Thyroid gland (tissue), 4 donors: ENCODE measurements around the gene MUC6. TPM values are rescaled to one million over a fixed set of nuclear protein-coding genes. Genes with fewer than 3 reads are reported as not detected.

Experiments used
- DNase-seq, 2 donors: peaks; one replicate each; pipeline ENCODE4 v3.0.0-alpha.2; 2019
- H3K27ac ChIP-seq, 3 donors: fragments of 200-600 bp; sonication (generic); 1 replicate in 2 of 3; 2 replicates in 1 of 3; pipeline ENCODE4 v1.5.1; 2016 to 2019; ENCODE audit warnings: mild to moderate bottlenecking in 1 of 3, moderate library complexity in 1 of 3
- H3K27me3 ChIP-seq: fragments of 200-600 bp; sonication (generic); one replicate; pipeline ENCODE4 v1.5.1; 2019
- H3K36me3 ChIP-seq, 2 donors: fragments of 200-600 bp; sonication (generic); one replicate each; pipeline ENCODE4 v1.5.1; 2016 to 2019
- H3K4me1 ChIP-seq, 2 donors: fragments of 200-600 bp; sonication (generic); one replicate each; pipeline ENCODE4 v1.5.1; 2017 to 2019
- H3K4me3 ChIP-seq, 3 donors: fragments of 200-600 bp; sonication (generic); replicated peaks in 1 of 3; 1 replicate in 2 of 3; 2 replicates in 1 of 3; pipeline ENCODE4 v1.5.1; 2016; ENCODE audit warnings: mild to moderate bottlenecking in 1 of 3
- H3K9me3 ChIP-seq: fragments of 200-600 bp; sonication (generic); one replicate; pipeline ENCODE4 v1.5.1; 2017
- POLR2A ChIP-seq, 2 donors: fragments of 450-650 bp; IDR thresholded peaks; one replicate each; pipeline ENCODE4 v1.6.1; 2017; ENCODE audit warnings: antibody characterized with exemption in 2 of 2, mild to moderate bottlenecking in 2 of 2, moderate library complexity in 1 of 2
- WGBS, 2 donors: methylation state at CpG; one replicate each; pipeline ENCODE4 v1.1.5; 2017; 5-methylcytosine and 5-hydroxymethylcytosine counted together
- intact Hi-C: fragments of 100-400 bp; cut with DNase I; formaldehyde crosslinking; loops from one replicate; pipeline ENCODE4 v1.15.1; 2023
- total RNA-seq, 4 donors: library from RNA; depleted of rRNA; stranded (reverse); fragments of >200 nt; gene quantifications; one replicate each; pipeline ENCODE4 v1.2.3, GENCODE V29; 2016
- TF ChIP-seq, protein P1 (sequence below), 6 experiments: fragments of 200-600 bp in 3 of 6; fragments of 450-650 bp in 3 of 6; sonication (generic) in 3 of 6; IDR thresholded peaks; one replicate each; pipeline ENCODE4 v1.5.1; 2016 to 2019; ENCODE audit warnings: antibody characterized with exemption in 6 of 6, mild to moderate bottlenecking in 2 of 6, inconsistent platforms in 1 of 6, moderate library complexity in 1 of 6

MUC6 gene
- total RNA-seq, 4 donors from 2014 or later: not detected

GRCh38 chr11:1034456-1035295 is 1.8 kb downstream of the MUC6 start:
- 82 to 86% methylated on average over 25 to 31 of the region's 39 CpGs for WGBS, 2 donors
- no peak for DNase-seq
- no peak for TF ChIP-seq POLR2A (IDR thresholded peaks at IDR 0.05)
- TF ChIP-seq, protein P1, sequence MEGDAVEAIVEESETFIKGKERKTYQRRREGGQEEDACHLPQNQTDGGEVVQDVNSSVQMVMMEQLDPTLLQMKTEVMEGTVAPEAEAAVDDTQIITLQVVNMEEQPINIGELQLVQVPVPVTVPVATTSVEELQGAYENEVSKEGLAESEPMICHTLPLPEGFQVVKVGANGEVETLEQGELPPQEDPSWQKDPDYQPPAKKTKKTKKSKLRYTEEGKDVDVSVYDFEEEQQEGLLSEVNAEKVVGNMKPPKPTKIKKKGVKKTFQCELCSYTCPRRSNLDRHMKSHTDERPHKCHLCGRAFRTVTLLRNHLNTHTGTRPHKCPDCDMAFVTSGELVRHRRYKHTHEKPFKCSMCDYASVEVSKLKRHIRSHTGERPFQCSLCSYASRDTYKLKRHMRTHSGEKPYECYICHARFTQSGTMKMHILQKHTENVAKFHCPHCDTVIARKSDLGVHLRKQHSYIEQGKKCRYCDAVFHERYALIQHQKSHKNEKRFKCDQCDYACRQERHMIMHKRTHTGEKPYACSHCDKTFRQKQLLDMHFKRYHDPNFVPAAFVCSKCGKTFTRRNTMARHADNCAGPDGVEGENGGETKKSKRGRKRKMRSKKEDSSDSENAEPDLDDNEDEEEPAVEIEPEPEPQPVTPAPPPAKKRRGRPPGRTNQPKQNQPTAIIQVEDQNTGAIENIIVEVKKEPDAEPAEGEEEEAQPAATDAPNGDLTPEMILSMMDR (IDR thresholded peaks at IDR 0.05): no peak

DNA sequence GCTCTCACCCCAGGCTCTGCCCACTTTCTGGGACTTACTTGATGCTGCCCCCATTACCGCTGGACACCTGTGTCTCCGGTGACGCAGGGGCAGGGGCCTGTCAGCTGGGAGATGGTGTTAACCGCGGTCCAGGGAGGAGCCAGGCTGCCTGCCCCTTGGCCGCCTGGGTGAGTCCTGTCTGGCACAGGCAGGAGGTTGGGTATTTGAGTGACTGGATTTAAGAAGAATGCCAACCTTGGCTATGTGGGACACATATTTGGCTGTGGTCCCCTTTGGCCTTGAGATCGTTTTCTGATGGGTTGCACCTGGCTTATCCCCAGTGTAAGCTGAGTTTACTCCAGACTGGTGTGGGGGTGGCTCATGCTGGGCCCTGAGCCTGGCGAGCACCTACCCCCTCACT is 2.5 kb downstream of the MUC6 start:
- H3K27me3 ChIP-seq: no peaks in the 10 kb centered on the region
- no peaks in the 10 kb centered on the region for H3K9me3 ChIP-seq
- H3K36me3 ChIP-seq: no peaks in the 10 kb centered on the region
- 94 to 96% methylated on average over 6 to 8 of the region's 8 CpGs for WGBS, 2 donors
- no peak for DNase-seq
- intact Hi-C loops: no loop called here
- H3K4me1 ChIP-seq: no peaks in the 10 kb centered on the region
- no peak overlapping the region for H3K27ac ChIP-seq
- TF ChIP-seq, protein P1 (IDR thresholded peaks at IDR 0.05): no peak
- no peak for TF ChIP-seq POLR2A (IDR thresholded peaks at IDR 0.05)
- H3K4me3 ChIP-seq: no peak overlapping the region

More at GRCh38 chr11:1034456-1035295, 1.8 kb downstream of the MUC6 start:
- H3K9me3 ChIP-seq: no peaks in the 10 kb centered on the region
- no peaks in the 10 kb centered on the region for H3K27me3 ChIP-seq
- no peak overlapping the region for H3K27ac ChIP-seq
- intact Hi-C loops: no loop called here
- H3K36me3 ChIP-seq: no peaks in the 10 kb centered on the region
- no peaks in the 10 kb centered on the region for H3K4me1 ChIP-seq
- H3K4me3 ChIP-seq: no peak overlapping the region

GRCh38 chr11:1033016-1033798 is 3.3 kb downstream of the MUC6 start:
- intact Hi-C loops: no loop called here
- H3K4me3 ChIP-seq: no peak overlapping the region
- H3K36me3 ChIP-seq: no peaks in the 10 kb centered on the region
- H3K9me3 ChIP-seq: no peaks in the 10 kb centered on the region
- no peak for TF ChIP-seq POLR2A (IDR thresholded peaks at IDR 0.05)
- TF ChIP-seq, protein P1 (IDR thresholded peaks at IDR 0.05): no peak
- no peak for DNase-seq
- no peaks in the 10 kb centered on the region for H3K27me3 ChIP-seq
- no peaks in the 10 kb centered on the region for H3K4me1 ChIP-seq
- WGBS, 2 donors: 74 to 83% methylated on average over 8 to 24 of the region's 38 CpGs
- H3K27ac ChIP-seq: no peak overlapping the region

DNA sequence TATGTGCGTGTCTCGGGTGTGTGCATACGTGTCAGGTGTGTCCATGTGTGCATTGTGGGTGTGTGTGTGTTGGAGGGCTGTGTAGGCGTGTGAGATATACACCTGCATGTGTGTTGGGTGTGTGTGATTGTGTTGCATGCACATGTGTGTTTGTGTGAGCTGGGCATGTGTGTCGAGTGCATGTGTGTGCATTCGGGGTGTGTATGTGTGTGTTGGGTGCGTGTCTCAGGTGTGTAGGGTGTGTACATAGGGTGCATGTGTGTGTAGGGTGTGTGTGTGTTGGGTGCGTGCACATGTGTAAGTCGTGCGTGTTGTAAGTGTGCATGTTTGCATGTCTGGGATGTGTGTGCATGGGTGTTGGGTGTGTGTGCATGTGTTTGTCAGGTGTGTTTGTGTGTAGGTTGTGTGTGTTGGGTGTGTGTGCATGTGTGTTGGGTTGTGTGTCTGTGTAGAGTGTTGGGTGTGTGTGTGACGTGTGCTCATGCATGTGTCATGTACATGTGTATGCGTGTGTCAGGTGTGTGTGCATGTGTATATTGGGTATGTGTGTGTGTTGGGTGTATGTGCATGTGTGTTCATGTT is 4.1 kb downstream of the MUC6 start:
- TF ChIP-seq POLR2A (IDR thresholded peaks at IDR 0.05): no peak
- TF ChIP-seq, protein P1 (IDR thresholded peaks at IDR 0.05): no peak
- Histone ChIP-seq H3K4me3 (no peak overlapping the region), H3K36me3 (no peaks in the 10 kb centered on the region), H3K27me3 (no peaks in the 10 kb centered on the region), H3K27ac (no peak overlapping the region), H3K4me1 (no peaks in the 10 kb centered on the region), H3K9me3 (no peaks in the 10 kb centered on the region)
- intact Hi-C loops: no loop called here
- DNase-seq: no peak
- 96 to 97% methylated on average over 12 of the region's 12 CpGs for WGBS, 2 donors
